HG02678 (cell line): ENCODE data around the gene CHAC1.

Experiments used
- ATAC-seq: cut with Tn5 transposase; IDR thresholded peaks from one replicate; pipeline ENCODE4 v1.9.1; 2021; ENCODE audit warnings: mild to moderate bottlenecking, moderate library complexity; ENCODE audit not compliant: unreplicated experiment

Gene CHAC1

DNA sequence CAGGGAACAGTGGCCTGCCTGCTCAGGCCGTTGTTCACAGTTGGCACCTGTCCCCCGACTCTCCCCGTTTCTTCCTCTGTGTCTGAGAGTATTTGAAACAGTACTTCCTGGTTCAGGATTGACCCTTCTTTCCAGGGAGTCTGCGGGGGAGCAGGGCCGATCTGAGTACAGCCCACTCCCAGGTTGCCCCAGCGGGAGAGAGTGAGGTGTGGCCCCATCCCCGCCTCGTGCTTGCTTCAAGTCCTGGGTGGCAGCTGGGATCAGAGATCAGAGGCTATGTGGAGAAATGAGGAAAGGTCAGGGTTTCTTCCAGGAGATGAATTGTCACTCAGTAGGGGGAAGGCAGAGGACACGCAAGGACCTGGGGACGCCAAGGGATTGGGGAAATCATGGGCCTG lies 30.7 kb upstream of the CHAC1 start:
- no peak for ATAC-seq

DNA sequence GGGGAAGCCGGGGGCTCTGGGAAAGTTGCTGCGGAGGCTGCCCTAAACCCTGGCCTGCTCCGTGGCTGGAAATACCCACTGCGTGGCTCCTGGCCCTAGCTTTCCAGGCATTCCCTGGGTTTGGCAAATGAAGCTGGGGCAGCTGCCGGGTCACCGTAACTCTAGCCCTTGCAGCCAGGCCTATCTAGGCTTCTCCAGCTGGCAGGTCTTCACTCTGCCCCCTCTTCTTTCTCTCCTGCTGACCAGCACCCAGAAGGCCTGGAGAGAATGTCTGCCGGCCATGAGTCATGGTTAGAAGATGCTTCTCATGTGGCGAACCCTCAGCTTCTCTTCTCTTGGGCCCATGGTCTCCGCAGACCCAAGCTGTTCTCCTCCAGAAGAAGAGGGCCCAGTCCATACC lies 29.7 kb upstream of the CHAC1 start:
- ATAC-seq = no peak

DNA sequence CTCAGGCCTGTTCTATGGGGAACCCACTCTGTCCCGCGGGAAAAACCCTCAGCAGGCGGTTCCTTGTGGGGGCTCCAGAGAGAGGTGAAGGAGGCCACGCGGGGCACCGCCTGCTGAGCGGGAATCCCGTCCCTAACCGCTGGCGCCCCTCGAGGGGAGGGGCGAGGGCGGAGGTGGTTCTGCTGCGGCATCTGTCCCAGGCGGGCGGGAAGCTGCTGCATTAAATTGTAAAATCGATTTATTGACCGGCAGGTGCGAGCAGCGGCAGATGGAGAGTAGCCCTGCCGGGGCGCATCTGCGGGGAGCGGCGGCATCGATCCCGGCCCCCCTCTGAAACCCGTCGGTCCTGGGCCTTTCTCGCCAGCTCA lies 27.8 kb upstream of the CHAC1 start:
- ATAC-seq = no peak

DNA sequence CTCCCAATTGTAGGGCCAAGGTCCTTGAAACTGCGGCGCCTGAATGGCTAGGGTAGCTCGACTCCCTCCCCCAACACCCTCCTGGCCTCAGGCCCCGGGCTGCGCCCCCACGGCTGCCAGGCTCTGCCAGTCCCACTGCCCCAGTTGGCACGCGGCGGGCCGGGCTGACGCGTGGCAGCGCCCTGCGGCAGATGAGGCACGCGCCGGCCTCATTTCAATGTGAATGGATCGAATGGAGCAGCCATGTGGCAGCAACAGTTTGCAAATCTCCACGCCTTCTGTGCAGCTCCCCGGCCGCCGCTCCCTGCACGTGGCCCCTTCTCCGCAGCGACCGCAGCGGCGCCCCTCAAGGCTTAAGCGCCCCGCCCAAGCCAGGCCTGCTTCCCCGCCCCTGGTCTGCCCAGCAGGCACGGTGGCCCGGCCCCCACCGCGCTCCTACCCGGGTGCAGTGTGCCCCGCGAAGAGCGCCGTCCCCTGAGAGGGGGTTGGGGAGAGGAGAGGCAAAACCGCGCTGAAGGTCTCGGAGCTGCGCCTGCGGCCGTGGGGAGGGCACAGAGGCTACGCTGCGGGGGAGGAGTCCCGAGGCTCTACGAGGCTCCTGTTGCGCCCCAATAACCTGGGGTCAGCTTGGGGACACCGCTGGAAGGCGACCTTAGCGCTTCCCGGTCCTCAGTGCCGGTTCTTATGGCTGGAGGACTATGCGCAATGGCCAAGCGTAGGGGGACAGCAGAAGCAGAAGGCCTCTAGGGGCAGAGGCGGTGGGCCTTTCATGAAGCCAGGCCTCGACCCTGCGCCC lies 27.2 kb upstream of the CHAC1 start:
- no peak for ATAC-seq

DNA sequence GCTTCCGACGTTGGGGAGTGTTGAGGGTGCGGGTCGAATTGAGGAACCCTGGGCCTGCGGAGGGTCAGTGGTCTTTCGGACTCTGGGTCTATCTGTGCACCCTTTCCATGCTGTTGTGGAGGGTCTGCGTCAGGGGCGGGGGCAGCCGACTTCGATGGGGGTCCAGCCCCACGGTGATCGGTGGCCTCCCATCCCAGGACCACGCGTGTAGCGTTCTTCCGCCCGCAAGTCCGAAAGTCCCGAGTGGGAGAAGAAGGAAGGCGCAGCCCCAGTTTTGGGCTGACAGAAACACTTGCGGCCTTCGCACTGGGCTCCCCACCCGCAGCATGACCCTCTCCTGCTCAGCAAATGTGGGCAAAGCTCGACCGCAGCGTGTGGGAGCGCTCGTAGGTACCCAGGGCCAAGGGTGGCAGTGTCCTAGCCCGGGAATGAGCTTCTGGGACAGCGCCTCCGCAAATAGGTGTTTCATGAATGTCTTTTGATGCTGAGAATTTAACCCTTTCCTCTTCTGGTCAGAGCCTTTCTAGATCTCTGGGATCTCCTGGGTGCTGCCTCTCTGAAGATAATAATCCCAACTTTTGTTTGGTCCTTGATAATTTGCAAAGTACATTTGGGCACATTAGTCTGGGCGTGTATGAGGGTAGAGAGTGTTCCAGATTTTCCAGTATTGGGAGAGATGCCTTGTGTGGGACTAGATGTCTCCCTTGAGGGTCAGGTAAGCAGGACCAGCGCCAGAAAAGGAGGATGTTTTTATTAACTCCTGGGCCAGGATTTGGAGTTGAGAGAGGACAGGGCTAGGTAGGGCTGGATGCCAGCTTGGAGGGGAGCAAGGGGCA lies 26.4 kb upstream of the CHAC1 start:
- ATAC-seq = no peak

DNA sequence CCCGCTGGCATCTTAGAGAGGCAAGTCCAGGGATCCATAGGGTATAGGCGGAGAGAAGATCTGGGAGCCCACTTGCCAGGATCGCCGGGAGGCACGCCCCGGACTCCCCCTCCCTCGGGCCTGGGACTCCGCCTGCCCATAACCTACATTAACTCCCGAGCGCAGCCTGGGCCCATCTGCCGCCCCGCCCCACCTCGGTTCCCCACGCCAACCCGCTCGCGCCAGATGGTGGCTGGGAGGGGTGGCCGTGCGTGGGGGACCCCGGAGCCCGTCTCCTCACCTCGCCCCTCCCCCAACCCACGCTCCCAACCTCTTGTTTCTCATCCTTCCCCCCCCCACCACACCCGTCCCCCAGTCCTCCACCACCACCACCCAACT lies 25.8 kb upstream of the CHAC1 start:
- ATAC-seq = no peak

DNA sequence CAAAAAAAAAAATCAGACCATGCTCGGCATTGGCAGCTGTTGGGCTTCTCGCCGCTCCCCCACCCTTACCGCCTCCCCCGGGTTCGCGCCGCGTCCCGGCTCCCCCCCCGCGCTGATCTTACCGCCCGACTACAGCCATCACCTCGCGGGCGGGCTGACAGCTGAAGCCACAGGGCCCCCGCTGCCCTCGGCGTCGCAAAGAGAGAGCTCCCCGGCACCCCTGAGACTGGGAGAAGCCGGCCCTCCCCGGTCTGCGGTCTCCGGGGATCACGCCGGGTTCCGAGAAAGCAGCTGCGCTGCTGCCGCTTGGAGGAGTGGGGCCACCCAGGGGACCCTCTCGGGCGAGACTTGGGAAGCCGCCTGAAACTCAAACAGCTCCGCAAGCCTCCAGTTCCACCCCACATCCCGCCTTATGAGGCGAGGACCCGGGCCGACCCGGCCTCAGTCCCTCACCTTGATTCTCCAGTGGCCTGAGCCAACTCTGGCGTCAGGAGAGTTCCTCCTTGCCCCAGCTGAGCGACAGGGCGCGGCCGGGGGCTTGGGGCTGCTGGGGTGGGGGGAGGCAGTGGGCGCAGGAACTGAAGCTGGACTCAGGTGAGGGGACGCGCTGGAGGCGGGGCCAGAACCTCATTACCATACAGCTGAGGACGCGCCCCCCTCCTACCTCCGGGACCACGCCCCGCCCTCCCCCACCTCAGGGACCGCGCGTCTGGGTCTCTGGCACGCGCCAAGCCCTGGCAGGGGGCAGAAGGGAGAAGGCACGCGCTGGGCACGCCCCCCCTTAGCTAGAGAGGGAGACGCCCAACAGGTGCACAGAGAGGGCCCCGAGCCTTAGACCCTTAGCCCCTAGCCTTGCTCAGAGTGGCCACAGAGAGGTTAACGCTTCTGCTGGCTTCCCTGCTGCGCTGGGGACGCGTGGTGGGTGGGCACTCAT lies 25.1 kb upstream of the CHAC1 start:
- ATAC-seq = no peak

DNA sequence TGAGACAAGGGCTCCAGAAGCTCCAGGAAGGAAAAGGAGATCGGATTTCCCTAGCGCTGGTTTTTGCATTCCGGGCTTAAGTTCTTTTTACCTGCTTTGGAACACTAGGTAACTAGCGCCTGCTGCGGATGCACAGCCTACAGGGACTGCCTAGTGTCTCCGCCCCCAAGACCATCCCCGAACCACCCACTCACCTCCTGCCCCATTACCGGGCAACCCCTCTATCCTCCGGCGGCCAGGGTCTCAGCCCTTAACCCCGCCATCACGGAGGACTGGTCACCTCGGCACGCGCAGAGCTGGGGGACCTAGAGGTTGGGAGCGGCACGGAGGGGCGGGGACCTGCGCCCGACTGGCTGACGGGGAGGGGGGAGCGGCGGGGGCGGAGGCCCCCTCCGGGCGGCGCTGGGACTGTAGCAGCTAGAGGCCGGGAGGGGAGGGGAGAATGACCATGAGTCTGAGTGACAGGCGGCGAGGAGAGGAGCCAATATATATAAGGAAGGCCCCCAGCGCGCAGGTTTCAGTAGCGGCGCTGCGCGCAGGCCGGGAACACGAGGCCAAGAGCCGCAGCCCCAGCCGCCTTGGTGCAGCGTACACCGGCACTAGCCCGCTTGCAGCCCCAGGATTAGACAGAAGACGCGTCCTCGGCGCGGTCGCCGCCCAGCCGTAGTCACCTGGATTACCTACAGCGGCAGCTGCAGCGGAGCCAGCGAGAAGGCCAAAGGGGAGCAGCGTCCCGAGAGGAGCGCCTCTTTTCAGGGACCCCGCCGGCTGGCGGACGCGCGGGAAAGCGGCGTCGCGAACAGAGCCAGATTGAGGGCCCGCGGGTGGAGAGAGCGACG lies 24.2 kb upstream of the CHAC1 start, which contains the start of gene DLL4:
DLL4 (plus strand) TSS at position 520 of the 839 bp plus-strand sequence. CDS start 329 bp downstream, outside the sequence.
- ATAC-seq = no peak

DNA sequence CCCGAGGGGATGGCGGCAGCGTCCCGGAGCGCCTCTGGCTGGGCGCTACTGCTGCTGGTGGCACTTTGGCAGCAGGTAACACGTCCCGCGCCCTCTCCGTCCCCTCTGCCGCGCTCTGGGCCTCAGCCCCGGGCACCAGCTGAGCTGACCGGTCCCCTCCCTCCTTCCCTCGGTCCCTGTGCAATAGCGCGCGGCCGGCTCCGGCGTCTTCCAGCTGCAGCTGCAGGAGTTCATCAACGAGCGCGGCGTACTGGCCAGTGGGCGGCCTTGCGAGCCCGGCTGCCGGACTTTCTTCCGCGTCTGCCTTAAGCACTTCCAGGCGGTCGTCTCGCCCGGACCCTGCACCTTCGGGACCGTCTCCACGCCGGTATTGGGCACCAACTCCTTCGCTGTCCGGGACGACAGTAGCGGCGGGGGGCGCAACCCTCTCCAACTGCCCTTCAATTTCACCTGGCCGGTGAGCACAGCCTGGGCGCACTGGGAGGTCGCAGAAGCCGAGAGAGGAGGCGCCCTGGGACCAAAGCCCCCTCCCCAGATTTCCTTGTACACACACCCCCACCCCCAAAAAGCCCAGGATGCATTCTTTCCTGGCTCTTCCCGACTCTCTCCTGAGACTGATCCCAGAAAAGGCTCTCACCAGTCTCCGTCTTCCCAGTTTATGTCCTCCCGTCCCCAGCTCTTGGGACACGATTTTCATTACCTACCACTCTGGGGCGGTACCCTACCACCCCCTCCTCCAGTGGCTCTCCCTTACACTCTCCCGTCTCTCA lies 23.4 kb upstream of the CHAC1 start:
- no peak for ATAC-seq

DNA sequence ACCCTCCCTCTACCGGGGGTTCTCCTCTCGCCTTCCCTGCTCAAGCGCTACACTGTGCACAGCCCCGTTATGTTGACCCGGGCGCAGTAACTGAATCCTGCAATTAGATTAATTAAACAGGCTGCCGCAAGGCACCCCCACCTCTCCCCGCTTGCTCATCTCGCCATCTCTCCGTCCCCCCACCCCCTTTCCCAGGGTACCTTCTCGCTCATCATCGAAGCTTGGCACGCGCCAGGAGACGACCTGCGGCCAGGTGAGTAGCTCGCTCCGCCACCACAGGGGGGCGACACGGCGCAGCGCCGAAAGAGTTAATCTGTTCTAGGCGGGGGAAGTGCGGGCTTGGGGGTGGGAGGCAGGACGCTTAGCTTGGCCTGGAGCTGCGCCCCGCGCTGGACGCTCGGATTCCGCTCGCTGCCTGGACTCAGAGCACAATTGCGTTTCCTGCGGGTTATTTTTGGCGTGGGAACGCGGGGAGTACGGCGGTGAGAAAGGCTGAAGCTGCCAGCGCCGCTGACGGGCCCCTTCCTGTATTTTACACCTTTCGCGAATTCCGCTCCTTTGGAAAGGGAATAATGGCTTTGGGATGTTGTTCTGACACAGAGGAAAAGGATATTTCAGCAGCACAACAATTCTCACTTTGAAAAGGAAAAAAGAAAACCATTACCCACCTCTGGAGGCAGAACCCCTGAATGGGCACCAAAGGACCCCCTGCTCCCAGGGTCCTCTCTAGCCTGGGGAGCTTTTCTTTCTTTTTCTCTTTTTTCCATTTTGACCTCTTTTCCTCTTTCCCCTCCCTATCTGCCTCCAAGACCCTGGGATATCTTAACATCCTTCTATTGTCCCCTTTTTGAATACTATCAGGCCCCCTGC lies 22.6 kb upstream of the CHAC1 start:
- no peak for ATAC-seq

DNA sequence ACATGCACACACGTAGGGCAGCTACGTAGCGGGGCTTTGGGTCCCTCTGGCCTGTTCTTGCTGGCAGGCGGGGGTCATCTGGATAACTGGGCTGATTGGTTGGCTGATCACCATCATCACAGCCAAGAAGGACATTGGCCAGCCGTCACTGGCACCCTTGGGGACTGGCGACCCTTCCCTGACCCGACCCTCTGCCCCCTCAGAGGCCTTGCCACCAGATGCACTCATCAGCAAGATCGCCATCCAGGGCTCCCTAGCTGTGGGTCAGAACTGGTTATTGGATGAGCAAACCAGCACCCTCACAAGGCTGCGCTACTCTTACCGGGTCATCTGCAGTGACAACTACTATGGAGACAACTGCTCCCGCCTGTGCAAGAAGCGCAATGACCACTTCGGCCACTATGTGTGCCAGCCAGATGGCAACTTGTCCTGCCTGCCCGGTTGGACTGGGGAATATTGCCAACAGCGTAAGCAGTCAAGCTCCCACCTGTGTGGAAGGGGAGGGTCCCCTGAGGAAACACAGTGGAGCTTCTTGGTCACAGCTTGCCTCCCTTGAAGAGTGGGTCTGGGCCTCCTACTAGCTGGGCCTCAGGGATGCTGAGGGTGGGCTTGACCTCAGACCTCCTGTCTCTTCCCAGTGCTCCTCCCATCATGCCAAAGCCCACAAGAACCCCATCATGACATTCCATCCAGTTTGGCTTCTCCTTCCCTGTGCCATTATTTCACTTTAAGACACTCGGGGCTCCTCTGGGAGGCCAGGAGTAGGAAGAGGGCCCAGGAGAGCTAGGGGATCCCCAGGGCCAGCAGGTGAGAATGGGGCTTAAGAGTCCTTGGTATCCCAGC lies 21.8 kb upstream of the CHAC1 start:
- no peak for ATAC-seq

DNA sequence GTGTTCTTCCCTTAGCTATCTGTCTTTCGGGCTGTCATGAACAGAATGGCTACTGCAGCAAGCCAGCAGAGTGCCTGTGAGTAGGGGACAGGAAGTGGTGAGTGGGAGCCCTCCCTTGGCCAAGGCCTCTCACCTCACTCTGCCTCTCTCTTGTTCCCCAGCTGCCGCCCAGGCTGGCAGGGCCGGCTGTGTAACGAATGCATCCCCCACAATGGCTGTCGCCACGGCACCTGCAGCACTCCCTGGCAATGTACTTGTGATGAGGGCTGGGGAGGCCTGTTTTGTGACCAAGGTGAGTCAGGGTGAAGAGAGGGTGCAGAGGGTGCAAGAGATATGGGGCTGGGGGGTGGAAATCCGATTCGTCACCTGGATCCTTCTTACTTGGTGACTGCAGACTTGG lies 21.1 kb upstream of the CHAC1 start:
- ATAC-seq = no peak

DNA sequence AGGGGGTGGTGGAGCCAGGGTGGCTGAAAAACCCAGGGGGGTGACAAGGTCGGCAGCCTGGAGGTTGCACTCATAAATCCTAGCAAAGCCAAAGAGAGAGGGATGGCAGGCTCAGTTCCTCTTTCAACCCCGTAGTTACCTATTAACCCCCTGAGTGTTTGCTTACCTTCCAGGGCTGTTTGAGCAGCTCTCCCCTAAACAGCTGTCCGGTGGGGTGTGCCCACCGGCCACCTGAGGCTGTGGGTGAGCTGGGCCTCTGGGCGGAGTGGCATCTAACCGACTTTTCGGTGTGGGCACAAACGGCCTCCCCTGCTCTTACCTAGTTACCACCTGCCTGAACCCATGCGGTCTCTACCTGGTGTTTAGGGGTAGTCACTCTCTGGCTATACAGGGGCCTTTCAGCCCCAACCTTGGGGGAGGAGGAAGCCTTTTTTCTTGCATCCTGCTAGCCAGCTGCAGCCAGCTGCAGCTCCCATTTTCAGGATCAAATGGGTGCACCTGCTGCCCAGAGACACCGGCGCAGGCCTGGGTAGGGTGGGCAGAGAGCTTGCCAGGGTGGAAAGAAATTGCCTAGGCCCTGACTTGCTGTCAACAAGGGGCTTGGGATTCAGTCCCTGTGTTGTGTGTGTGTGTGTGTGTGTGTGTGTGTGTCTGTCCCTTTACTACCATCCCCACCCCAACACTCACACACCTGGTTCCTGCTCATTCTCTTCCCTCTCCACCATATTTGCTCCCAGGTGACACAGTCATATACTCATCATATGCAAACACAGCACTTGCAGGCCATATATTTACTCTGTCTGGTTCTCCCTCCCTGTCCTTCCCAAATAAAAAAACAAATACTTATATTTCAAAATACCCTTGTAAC lies 20.4 kb upstream of the CHAC1 start:
- ATAC-seq = no peak

DNA sequence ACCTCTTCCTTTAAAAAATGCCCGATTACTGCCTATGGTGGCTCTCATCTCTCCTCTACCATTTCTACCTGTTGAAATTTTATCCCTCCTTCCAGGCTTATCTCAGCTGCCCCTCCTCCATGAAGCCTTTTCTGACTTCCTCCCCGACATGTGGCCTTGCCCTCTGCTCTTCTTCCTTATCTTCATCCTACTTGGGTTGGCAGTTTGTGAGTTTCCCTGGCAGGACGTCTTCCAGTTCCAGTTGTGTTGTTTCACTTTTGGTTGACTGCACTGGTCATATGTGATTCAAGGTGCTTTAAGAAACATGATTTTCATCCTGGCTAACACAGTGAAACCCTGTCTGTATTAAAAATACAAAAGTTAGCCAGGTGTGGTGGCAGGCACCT lies 19.8 kb upstream of the CHAC1 start:
- no peak for ATAC-seq

DNA sequence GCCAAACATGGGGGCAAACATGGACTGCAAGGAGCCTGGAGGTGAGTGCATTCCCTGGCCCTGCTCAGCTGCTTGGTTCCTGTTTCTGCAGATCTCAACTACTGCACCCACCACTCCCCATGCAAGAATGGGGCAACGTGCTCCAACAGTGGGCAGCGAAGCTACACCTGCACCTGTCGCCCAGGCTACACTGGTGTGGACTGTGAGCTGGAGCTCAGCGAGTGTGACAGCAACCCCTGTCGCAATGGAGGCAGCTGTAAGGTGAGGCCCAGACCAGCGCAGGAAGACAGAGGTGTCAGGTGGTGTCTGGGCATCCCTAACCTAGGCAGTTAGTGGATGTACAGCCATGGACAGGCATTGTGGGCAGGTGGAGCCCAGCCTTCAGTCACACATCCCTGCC lies 18.8 kb upstream of the CHAC1 start:
- no peak for ATAC-seq

DNA sequence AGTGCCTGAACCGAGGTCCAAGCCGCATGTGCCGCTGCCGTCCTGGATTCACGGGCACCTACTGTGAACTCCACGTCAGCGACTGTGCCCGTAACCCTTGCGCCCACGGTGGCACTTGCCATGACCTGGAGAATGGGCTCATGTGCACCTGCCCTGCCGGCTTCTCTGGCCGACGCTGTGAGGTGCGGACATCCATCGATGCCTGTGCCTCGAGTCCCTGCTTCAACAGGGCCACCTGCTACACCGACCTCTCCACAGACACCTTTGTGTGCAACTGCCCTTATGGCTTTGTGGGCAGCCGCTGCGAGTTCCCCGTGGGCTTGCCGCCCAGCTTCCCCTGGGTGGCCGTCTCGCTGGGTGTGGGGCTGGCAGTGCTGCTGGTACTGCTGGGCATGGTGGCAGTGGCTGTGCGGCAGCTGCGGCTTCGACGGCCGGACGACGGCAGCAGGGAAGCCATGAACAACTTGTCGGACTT lies 17.0 kb upstream of the CHAC1 start:
- ATAC-seq = no peak
